Activated CD4-positive, alpha-beta T cell treated with anti-CD3 and anti-CD28 coated beads for 4 hours (primary cell): ENCODE results near the gene WNK3.

Source experiments
- DNase-seq, 2 donors: peaks; one replicate each; pipeline ENCODE4 v3.0.0-alpha.2; 2020

WNK3 gene

GRCh38 chrX:54237014-54237413 is 120.8 kb downstream of the WNK3 start:
- DNase-seq: no peak

- DNase-seq: no peak
Observed at GRCh38 chrX:54230435-54231148, 127.3 kb downstream of the WNK3 start.

GRCh38 chrX:54223581-54223980 is 134.3 kb downstream of the WNK3 start:
- DNase-seq: no peak

- no peak for DNase-seq
Observed at GRCh38 chrX:54213603-54214002, 144.2 kb downstream of the WNK3 start.

GRCh38 chrX:54208531-54208930 is 149.3 kb downstream of the WNK3 start:
- no peak for DNase-seq

- no peak for DNase-seq
Observed at GRCh38 chrX:54198262-54198661, 159.6 kb downstream of the WNK3 start.

- DNase-seq: no peak
Observed at GRCh38 chrX:54194982-54195588, 162.8 kb downstream of the WNK3 start.

GRCh38 chrX:54193085-54193821 is 164.6 kb downstream of the WNK3 start:
- no peak for DNase-seq

- no peak for DNase-seq
Observed at GRCh38 chrX:54184474-54184873, 173.4 kb downstream of the WNK3 start.

- peak; percentile 69 for DNase-seq
Observed at GRCh38 chrX:54182864-54183613, 174.8 kb downstream of the WNK3 start, which contains the start of gene FAM120C. Gene FAM120C (minus strand): TSS chrX:54183254. CDS start chrX:54183198, 56 bp downstream.

GRCh38 chrX:54182194-54182863 is 175.5 kb downstream of the WNK3 start:
- DNase-seq: peak; percentile 61 to 67

GRCh38 chrX:54181202-54181953 is 176.5 kb downstream of the WNK3 start:
- DNase-seq: no peak

GRCh38 chrX:54180403-54180802 is 177.4 kb downstream of the WNK3 start:
- no peak for DNase-seq

- no peak for DNase-seq
Observed at GRCh38 chrX:54178100-54178940, 179.5 kb downstream of the WNK3 start.

- DNase-seq: no peak
Observed at GRCh38 chrX:54177306-54177705, 180.5 kb downstream of the WNK3 start.

GRCh38 chrX:54173791-54174190 is 184.1 kb downstream of the WNK3 start:
- no peak for DNase-seq

GRCh38 chrX:54172455-54172854 is 185.4 kb downstream of the WNK3 start:
- no peak for DNase-seq

- no peak for DNase-seq
Observed at GRCh38 chrX:54171527-54172250, 186.2 kb downstream of the WNK3 start.

- DNase-seq: no peak
Observed at GRCh38 chrX:54171091-54171490, 186.8 kb downstream of the WNK3 start.

- no peak for DNase-seq
Observed at GRCh38 chrX:54166915-54167314, 190.9 kb downstream of the WNK3 start.
